Measurements from ENCODE around the gene KCNH3. TPM values are rescaled to one million over a fixed set of nuclear protein-coding genes. Genes with fewer than 3 reads are reported as not detected.

Gene KCNH3
- total RNA-seq, 2 experiments from 2014 or later: 0.06 to 0.57 TPM

DNA sequence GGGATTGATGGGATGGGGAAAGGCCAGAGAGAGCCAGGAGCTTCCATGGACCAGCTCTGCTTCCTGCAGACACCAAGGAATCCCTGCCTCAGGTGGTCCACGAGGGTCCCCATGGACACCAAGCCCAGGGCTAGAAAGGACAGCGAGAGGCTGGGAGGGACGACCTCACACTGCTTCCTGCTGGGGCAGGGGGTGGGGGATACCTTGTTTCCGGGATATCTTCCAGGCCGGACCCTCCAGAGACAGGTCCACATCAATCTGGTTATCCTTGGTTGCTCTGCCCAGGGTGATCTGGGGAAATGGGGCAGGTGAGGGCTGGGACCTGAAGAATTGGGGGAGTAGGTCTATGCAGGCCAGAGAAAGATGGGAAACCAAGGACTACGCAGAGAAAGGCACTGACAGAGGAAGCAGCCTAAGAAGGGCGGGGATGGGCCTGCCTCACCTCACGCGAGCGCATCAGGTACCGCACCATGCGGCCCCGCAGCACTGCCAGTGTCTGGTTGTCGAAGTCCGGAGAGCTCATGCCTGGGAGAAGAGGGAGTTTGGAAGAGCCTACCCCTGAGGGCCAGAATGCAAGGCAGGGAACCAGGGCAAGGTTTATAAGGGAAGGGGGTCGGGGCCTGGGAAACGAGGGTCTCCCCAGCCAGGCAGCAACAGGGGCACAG, 20.3 kb downstream of the KCNH3 start:
- no TSS peak for BruUV-seq (replicated peaks)
- Histone ChIP-seq H3K79me2 (ENCODE audit: insufficient read depth, low read depth, low read length) (no peaks in the 10 kb centered on the region), H3K4me3 (ENCODE audit: low read depth, low read length, poor library complexity, severe bottlenecking) (no peak overlapping the region), H3K9me3 (ENCODE audit: low read length) (no peaks in the 10 kb centered on the region), H3K4me2 (ENCODE audit: low read length) (no peak overlapping the region), H3K9me2 (ENCODE audit: insufficient read depth, low read length) (no peaks in the 10 kb centered on the region), H2AFZ (ENCODE audit: low read length) (no peak overlapping the region), H3K36me3 (ENCODE audit: insufficient read depth, low read length) (peaks cover 74% of the 10 kb centered on the region), H3K4me1 (ENCODE audit: insufficient read depth, low read length, poor library complexity, severe bottlenecking) (no peaks in the 10 kb centered on the region), H3K27ac (ENCODE audit: low read depth, low read length, poor library complexity, severe bottlenecking) (no peak overlapping the region), H4K20me1 (ENCODE audit: insufficient read depth, low read length) (no peaks in the 10 kb centered on the region)
- ChIA-PET POLR2A (interaction anchor here (0.6 kb wide), 1 partner anchor 132 kb away, joined by 8 read pairs; no protein-coding TSS in a partner anchor), CTCF (ENCODE audit: unreplicated experiment) (no interaction called here)
- intact Hi-C loops (cut with micrococcal nuclease; ENCODE audit: unreplicated experiment): no loop called here
- DNase-seq (ENCODE audit: low spot score): no peak
- no peak for TF ChIP-seq EZH2phosphoT487 (IDR thresholded peaks at IDR 0.05; ENCODE audit: borderline replicate concordance, low read depth, low read length)
- TF ChIP-seq CTCF (conservative IDR thresholded peaks at IDR 0.05; ENCODE audit: low read length): no peak

- no peak for DNase-seq (ENCODE audit: low spot score)
- Histone ChIP-seq H3K79me2 (ENCODE audit: insufficient read depth, low read depth, low read length) (no peaks in the 10 kb centered on the region), H3K9me3 (ENCODE audit: low read length) (no peaks in the 10 kb centered on the region), H3K4me2 (ENCODE audit: low read length) (no peak overlapping the region), H3K4me3 (ENCODE audit: low read depth, low read length, poor library complexity, severe bottlenecking) (no peak overlapping the region), H2AFZ (ENCODE audit: low read length) (no peak overlapping the region), H3K4me1 (ENCODE audit: insufficient read depth, low read length, poor library complexity, severe bottlenecking) (no peaks in the 10 kb centered on the region), H3K27ac (ENCODE audit: low read depth, low read length, poor library complexity, severe bottlenecking) (no peak overlapping the region), H3K36me3 (ENCODE audit: insufficient read depth, low read length) (peaks cover 88% of the 10 kb centered on the region), H3K9me2 (ENCODE audit: insufficient read depth, low read length) (no peaks in the 10 kb centered on the region), H4K20me1 (ENCODE audit: insufficient read depth, low read length) (no peaks in the 10 kb centered on the region)
- BruUV-seq (replicated peaks): no TSS peak
- TF ChIP-seq CTCF (conservative IDR thresholded peaks at IDR 0.05; ENCODE audit: low read length) (no peak), EZH2phosphoT487 (IDR thresholded peaks at IDR 0.05; ENCODE audit: borderline replicate concordance, low read depth, low read length) (no peak)
- intact Hi-C loops (cut with micrococcal nuclease; ENCODE audit: unreplicated experiment): no loop called here
- ChIA-PET POLR2A (interaction anchor here (1.2 kb wide), 1 partner anchor 229 kb away, joined by 3 read pairs; no protein-coding TSS in a partner anchor), CTCF (ENCODE audit: unreplicated experiment) (interaction anchor here (0.7 kb wide), 1 partner anchor 267 kb away, joined by 3 read pairs; no protein-coding TSS in a partner anchor)
Observed at GRCh38 chr12:49560695-49561094, 21.9 kb downstream of the KCNH3 start.

- no peak for TF ChIP-seq CTCF (conservative IDR thresholded peaks at IDR 0.05; ENCODE audit: low read length)
- TF ChIP-seq EZH2phosphoT487 (IDR thresholded peaks at IDR 0.05; ENCODE audit: borderline replicate concordance, low read depth, low read length): no peak
- intact Hi-C loops (cut with micrococcal nuclease; ENCODE audit: unreplicated experiment): no loop called here
Observed at GRCh38 chr12:49562233-49562632, 23.4 kb downstream of the KCNH3 start.

More at GRCh38 chr12:49562233-49562632, 23.4 kb downstream of the KCNH3 start:
- Histone ChIP-seq H3K36me3 (ENCODE audit: insufficient read depth, low read length) (peaks cover 79% of the 10 kb centered on the region), H3K9me3 (ENCODE audit: low read length) (no peaks in the 10 kb centered on the region), H3K27ac (ENCODE audit: low read depth, low read length, poor library complexity, severe bottlenecking) (no peak overlapping the region), H3K9me2 (ENCODE audit: insufficient read depth, low read length) (no peaks in the 10 kb centered on the region), H3K4me2 (ENCODE audit: low read length) (no peak overlapping the region), H3K4me1 (ENCODE audit: insufficient read depth, low read length, poor library complexity, severe bottlenecking) (peaks cover 7% of the 10 kb centered on the region), H3K79me2 (ENCODE audit: insufficient read depth, low read depth, low read length) (peaks cover 8% of the 10 kb centered on the region), H3K4me3 (ENCODE audit: low read depth, low read length, poor library complexity, severe bottlenecking) (no peak overlapping the region), H2AFZ (ENCODE audit: low read length) (no peak overlapping the region), H4K20me1 (ENCODE audit: insufficient read depth, low read length) (no peaks in the 10 kb centered on the region)
- CTCF ChIA-PET (ENCODE audit: unreplicated experiment): no interaction called here
- DNase-seq (ENCODE audit: low spot score): no peak
- POLR2A ChIA-PET: interaction anchor here (1.2 to 1.7 kb wide), 3 partner anchors 9 to 231 kb away, joined by 3 to 4 read pairs (median 3); no protein-coding TSS in a partner anchor
- no TSS peak for BruUV-seq (replicated peaks)
